Astrocyte (in vitro differentiated cells and primary cell): ENCODE data around the gene AGPS.

Experiments used
- EZH2 ChIP-seq: IDR thresholded peaks from 2 replicates; pipeline ENCODE4 v1.6.1; 2012; ENCODE audit warnings: mild to moderate bottlenecking, low read length, inconsistent platforms; ENCODE audit not compliant: insufficient read depth
- TF ChIP-seq, protein P1 (sequence below): IDR thresholded peaks from 2 replicates; pipeline ENCODE4 v1.5.1; 2011; ENCODE audit warnings: low read depth, mild to moderate bottlenecking, inconsistent platforms, low read length, moderate library complexity; ENCODE audit not compliant: insufficient read depth

DNA sequence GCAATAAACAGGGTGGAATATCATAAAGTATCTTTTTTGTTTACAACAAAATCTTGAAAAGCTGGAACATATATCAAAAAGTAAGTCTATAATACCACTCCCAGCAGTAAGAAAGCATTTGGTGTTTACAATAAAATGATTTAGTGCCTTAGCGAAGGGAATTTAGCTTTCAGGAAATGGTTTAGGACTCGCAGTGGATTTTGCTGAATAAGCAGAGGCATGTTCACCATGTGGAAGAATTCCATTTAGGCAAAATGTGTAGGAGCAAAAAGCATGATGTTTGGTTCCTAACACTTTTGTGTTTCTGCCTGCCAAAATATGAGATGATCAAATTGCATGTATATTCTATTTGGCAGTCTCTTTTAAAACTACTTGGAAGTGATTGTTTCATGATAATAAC is 163.6 kb downstream of the AGPS start:
- TF ChIP-seq, protein P1, sequence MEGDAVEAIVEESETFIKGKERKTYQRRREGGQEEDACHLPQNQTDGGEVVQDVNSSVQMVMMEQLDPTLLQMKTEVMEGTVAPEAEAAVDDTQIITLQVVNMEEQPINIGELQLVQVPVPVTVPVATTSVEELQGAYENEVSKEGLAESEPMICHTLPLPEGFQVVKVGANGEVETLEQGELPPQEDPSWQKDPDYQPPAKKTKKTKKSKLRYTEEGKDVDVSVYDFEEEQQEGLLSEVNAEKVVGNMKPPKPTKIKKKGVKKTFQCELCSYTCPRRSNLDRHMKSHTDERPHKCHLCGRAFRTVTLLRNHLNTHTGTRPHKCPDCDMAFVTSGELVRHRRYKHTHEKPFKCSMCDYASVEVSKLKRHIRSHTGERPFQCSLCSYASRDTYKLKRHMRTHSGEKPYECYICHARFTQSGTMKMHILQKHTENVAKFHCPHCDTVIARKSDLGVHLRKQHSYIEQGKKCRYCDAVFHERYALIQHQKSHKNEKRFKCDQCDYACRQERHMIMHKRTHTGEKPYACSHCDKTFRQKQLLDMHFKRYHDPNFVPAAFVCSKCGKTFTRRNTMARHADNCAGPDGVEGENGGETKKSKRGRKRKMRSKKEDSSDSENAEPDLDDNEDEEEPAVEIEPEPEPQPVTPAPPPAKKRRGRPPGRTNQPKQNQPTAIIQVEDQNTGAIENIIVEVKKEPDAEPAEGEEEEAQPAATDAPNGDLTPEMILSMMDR = no peak
- no peak for TF ChIP-seq EZH2
